CD4-positive, alpha-beta T cell (primary cell): ENCODE measurements around the gene SEMA7A. TPM values are rescaled to one million over a fixed set of nuclear protein-coding genes. Genes with fewer than 3 reads are reported as not detected.

Experiments
- ATAC-seq: fragments of 200-7000 bp; cut with Tn5 transposase; one replicate; pipeline ENCODE4 v1.10.0; 2022; ENCODE audit warnings: mild to moderate bottlenecking; ENCODE audit not compliant: poor library complexity
- CTCF ChIA-PET: fragments of 350-600 bp; sonication (Branson Sonifier 250); formaldehyde crosslinking; loops from one replicate; lab custom pipeline; 2021; ENCODE audit warnings: antibody characterized with exemption, inconsistent platforms; lab: Charles Lee
- POLR2A ChIA-PET: fragments of 350-600 bp; sonication (Branson Sonifier 250); formaldehyde crosslinking; loops from one replicate; lab custom pipeline; 2021; ENCODE audit warnings: antibody characterized with exemption, inconsistent platforms; lab: Charles Lee
- DNase-seq, 14 experiments: peaks; one replicate each; pipeline ENCODE4 v3.0.0-alpha.2; 2013 to 2020; ENCODE audit warnings: mixed read lengths in 2 of 14
- H3K27ac ChIP-seq, 2 donors: one replicate each; pipeline versions ENCODE4 v1.5.1 to v1.7.0; 2013; ENCODE audit warnings: low read length in 2 of 2, low read depth in 1 of 2, mild to moderate bottlenecking in 1 of 2
- H3K27me3 ChIP-seq, 2 experiments: 1 replicate in 1 of 2; 2 replicates in 1 of 2; pipeline versions ENCODE4 v1.6.1 to v1.7.0; 2013; ENCODE audit warnings: low read length in 2 of 2, control low read depth in 1 of 2, mild to moderate bottlenecking in 1 of 2, moderate library complexity in 1 of 2; ENCODE audit not compliant: insufficient read depth in 2 of 2, control insufficient read depth in 1 of 2
- H3K36me3 ChIP-seq: one replicate; pipeline ENCODE4 v1.6.1; 2013; ENCODE audit warnings: low read length, control low read depth; ENCODE audit not compliant: insufficient read depth
- H3K4me1 ChIP-seq: one replicate; pipeline ENCODE4 v1.6.1; 2013; ENCODE audit warnings: low read length, control low read depth; ENCODE audit not compliant: insufficient read depth
- H3K4me3 ChIP-seq: one replicate; pipeline ENCODE4 v1.5.1; 2013; ENCODE audit warnings: mild to moderate bottlenecking, low read length, moderate library complexity
- H3K9me3 ChIP-seq, 2 experiments: 1 replicate in 1 of 2; 2 replicates in 1 of 2; pipeline versions ENCODE4 v1.6.1 to v1.7.0; 2013; ENCODE audit warnings: low read length in 2 of 2, mild to moderate bottlenecking in 2 of 2, control low read depth in 1 of 2, moderate library complexity in 1 of 2; ENCODE audit not compliant: control insufficient read depth in 1 of 2, insufficient read depth in 1 of 2
- H3K27ac Mint-ChIP-seq: one replicate; pipeline ENCODE4 v1.8.0; 2020; ENCODE audit warnings: mixed read lengths
- H3K27me3 Mint-ChIP-seq: one replicate; pipeline ENCODE4 v1.8.0; 2021; ENCODE audit warnings: mixed read lengths
- H3K36me3 Mint-ChIP-seq: one replicate; pipeline ENCODE4 v1.8.0; 2021; ENCODE audit warnings: low read depth, mixed read lengths
- H3K4me1 Mint-ChIP-seq: one replicate; pipeline ENCODE4 v1.8.0; 2021; ENCODE audit warnings: low read depth, mixed read lengths
- H3K4me3 Mint-ChIP-seq: one replicate; pipeline ENCODE4 v1.8.0; 2020; ENCODE audit warnings: mild to moderate bottlenecking, mixed read lengths
- H3K9me3 Mint-ChIP-seq: one replicate; pipeline ENCODE4 v1.8.0; 2020; ENCODE audit warnings: mixed read lengths
- CTCF ChIP-seq: fragments of 200-600 bp; IDR thresholded peaks from one replicate; pipeline ENCODE4 v1.8.0; 2022; ENCODE audit warnings: antibody characterized with exemption, mild to moderate bottlenecking
- intact Hi-C, 2 experiments: fragments of 100-400 bp; cut with DNase I in 1 of 2; cut with micrococcal nuclease in 1 of 2; formaldehyde crosslinking; loops; one replicate each; pipeline versions ENCODE4 v1.15.1 to v1.9.0; 2023 to 2025; cut with DNase I, micrococcal nuclease
- total RNA-seq, 174 experiments: library from RNA in 2 of 174; stranded (reverse) in 2 of 174; gene quantifications; one replicate each; pipeline ENCODE4 v1.2.3 and lab custom pipeline; 2021 to 2026

The SEMA7A gene
- total RNA-seq, 2 experiments from 2014 or later = 2.3 to 2.7 TPM

DNA sequence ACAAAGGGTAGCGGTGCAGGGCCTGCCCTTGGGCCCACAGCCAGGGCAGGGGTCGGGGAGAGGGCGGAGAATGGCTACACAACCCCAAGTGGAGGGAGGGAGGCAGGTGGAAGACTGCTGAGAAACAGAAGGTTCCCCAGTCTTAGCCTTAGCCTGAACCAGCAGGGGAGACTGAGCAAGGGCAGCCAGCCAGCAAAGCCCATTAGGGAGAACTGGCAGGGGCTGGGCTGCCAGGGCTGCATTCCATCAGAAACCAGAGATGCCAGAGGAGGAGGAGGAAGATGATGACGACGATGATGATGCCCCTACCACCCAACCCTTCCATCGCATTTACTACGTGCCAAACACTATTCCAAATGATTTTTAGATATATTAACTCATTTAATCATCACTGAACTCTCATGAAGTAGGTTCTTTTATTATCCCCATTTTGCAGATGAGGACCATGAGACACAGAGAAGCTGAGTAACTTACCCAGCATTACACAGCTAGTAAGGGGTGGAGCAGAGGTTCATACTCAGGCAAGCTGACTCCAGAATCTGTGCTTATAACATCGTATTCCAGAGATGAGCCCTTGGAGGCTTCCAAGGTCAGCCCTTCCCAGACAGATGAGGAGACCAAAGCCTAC, 8.7 kb downstream of the SEMA7A start:
- Mint-ChIP-seq H3K36me3 (no peaks in the 10 kb centered on the region), H3K4me3 (no peak overlapping the region), H3K27ac (no peak overlapping the region), H3K9me3 (no peaks in the 10 kb centered on the region), H3K27me3 (no peaks in the 10 kb centered on the region), H3K4me1 (no peaks in the 10 kb centered on the region)
- Histone ChIP-seq H3K4me3 (no peak overlapping the region), H3K27ac (no peak overlapping the region), H3K4me1 (no peaks in the 10 kb centered on the region), H3K36me3 (no peaks in the 10 kb centered on the region), H3K27me3 (no peaks in the 10 kb centered on the region), H3K9me3 (no peaks in the 10 kb centered on the region)
- TF ChIP-seq CTCF = no peak
- intact Hi-C loops = no loop called here
- ChIA-PET POLR2A (no interaction called here), CTCF (no interaction called here)
- DNase-seq (no peak), ATAC-seq (no peak)

- no peak for DNase-seq
- intact Hi-C loops = no loop called here
- POLR2A ChIA-PET = interaction anchor here (0.6 kb wide), 1 partner anchor 130 kb away, joined by 3 read pairs; no protein-coding TSS in a partner anchor
- Mint-ChIP-seq H3K27me3 (no peaks in the 10 kb centered on the region), H3K9me3 (no peaks in the 10 kb centered on the region), H3K27ac (no peak overlapping the region), H3K36me3 (no peaks in the 10 kb centered on the region), H3K4me1 (no peaks in the 10 kb centered on the region), H3K4me3 (no peak overlapping the region)
- no peak for ATAC-seq
- Histone ChIP-seq H3K4me1 (no peaks in the 10 kb centered on the region), H3K36me3 (no peaks in the 10 kb centered on the region), H3K27me3 (no peaks in the 10 kb centered on the region), H3K9me3 (no peaks in the 10 kb centered on the region), H3K4me3 (no peak overlapping the region), H3K27ac (no peak overlapping the region)
- CTCF ChIA-PET = no interaction called here
- no peak for TF ChIP-seq CTCF
Measured at GRCh38 chr15:74423431-74424257, 10.1 kb downstream of the SEMA7A start.

DNA sequence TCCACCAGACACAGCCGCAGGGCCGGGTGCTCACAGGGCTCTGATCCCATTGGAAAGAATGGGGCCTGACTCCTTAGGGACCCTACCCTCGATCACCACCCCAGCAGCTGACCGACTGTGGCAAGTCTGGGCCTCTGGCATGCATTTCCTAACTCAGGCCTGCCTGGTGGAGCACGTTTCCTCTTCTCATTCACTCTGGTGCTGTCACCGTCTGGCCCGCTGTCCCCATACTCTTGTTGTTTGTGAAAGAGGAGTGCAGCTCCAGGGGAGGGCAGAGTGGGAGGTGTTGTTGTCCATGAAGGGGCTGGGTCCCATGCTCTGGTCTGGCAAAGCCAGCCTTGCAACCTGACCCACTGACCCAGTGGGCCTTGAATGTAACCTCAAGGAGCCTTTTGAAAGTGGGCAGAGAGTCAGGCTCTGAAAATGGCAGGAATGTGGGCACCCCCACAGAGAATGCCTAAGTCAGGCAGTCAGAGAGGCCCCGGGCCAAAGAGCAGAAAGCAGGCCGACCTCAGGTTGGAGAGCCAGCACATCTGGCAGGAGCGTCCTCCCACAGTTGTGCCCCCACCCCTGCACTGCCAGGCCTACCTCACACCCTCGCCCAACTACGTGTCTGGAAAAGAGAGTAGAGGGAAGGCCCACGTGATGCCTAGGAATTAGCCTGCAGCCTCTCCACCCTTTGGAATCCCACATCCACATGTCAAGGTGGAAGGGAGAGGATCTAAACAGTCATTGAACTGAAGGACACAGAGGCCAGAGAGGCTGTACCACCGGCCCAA, 10.9 kb downstream of the SEMA7A start:
- Histone ChIP-seq H3K36me3 (no peaks in the 10 kb centered on the region), H3K27ac (no peak overlapping the region), H3K9me3 (no peaks in the 10 kb centered on the region), H3K27me3 (no peaks in the 10 kb centered on the region), H3K4me3 (no peak overlapping the region), H3K4me1 (no peaks in the 10 kb centered on the region)
- Mint-ChIP-seq H3K9me3 (no peaks in the 10 kb centered on the region), H3K4me3 (no peak overlapping the region), H3K27me3 (no peaks in the 10 kb centered on the region), H3K27ac (no peak overlapping the region), H3K4me1 (no peaks in the 10 kb centered on the region), H3K36me3 (no peaks in the 10 kb centered on the region)
- CTCF ChIA-PET = no interaction called here
- intact Hi-C loops = no loop called here
- TF ChIP-seq CTCF = no peak
- DNase-seq (no peak), ATAC-seq (no peak)
- POLR2A ChIA-PET = no interaction called here
